ENCODE measurements around the gene CAMSAP3. TPM values are rescaled to one million over a fixed set of nuclear protein-coding genes. Genes with fewer than 3 reads are reported as not detected.

CAMSAP3 gene
- total and polyA plus RNA-seq, 10 of the 15 experiments (the other 5 are each of a cell fraction or from before 2014, with no cell fraction given), result 0.03 to 6.3 (median 0.72) TPM

DNA sequence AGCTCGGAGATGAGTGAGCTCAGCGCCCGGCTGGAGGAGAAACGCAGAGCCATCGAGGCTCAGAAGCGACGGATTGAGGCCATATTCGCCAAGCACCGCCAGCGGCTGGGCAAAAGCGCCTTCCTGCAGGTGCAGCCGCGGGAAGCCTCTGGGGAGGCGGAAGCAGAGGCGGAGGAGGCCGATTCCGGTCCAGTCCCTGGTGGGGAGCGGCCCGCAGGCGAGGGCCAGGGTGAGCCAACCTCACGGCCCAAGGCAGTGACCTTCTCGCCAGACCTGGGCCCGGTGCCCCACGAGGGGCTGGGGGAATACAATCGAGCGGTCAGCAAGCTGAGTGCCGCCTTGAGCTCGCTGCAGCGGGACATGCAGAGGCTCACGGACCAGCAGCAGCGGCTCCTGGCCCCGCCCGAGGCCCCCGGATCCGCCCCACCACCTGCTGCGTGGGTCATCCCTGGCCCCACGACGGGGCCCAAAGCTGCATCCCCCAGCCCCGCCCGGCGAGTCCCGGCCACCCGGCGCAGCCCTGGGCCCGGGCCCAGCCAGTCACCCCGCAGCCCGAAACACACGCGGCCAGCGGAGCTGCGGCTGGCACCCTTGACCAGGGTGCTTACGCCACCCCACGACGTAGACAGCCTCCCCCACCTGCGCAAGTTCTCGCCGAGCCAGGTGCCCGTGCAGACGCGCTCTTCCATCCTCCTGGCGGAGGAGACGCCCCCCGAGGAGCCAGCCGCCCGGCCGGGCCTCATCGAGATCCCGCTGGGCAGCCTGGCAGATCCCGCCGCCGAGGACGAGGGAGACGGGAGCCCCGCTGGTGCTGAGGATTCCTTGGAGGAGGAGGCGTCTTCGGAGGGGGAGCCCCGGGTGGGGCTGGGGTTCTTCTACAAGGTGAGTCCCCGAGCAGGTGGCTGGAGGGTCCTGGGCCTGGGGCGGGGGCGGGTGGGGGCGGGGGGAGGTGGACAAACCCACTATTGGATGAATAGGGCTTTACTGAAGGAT is 16.9 kb downstream of the CAMSAP3 start:
- CTCF ChIA-PET, result no interaction called here
- POLR2A ChIA-PET, result no interaction called here

DNA sequence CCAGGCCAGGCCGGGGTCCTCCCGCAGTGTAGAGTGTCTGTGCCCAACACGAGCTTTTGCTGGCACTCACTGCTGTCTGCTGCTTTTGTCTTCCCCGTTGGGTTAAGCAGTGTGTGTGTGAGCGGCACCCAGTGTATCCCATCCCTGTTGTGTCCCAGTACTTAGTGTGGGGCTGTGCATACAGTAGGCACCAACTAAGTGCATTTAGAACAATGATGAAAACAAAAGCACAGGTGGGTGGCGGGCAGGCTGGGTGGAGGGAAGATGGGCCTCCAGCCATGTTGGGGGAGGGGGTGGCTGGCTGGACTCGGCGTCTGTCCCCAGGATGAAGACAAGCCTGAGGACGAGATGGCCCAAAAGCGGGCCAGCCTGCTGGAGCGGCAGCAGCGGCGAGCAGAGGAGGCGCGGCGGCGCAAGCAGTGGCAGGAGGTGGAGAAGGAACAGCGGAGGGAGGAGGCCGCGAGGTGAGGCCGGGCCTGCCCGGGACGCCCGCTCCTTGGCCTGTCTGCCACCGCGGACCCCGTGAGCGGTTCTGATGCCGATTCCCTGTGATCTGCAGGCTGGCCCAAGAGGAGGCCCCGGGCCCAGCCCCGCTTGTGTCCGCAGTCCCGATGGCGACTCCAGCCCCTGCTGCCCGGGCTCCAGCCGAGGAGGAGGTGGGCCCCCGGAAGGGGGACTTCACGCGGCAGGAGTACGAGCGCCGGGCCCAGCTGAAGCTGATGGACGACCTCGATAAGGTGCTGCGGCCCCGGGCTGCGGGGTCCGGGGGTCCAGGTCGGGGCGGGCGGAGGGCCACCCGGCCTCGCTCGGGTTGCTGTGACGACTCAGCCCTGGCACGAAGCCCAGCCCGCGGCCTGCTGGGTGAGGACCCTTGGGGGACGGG is 19.4 kb downstream of the CAMSAP3 start:
- RAD21 ChIA-PET (ENCODE audit: unreplicated experiment), result no interaction called here
- ATAC-seq, result no peak
- Histone ChIP-seq H4K20me1 (ENCODE audit: control insufficient read depth, insufficient read depth) (no peaks in the 10 kb centered on the region), H3K9me3 (replicated peaks; ENCODE audit: control insufficient read depth, insufficient read depth, low read length) (no peaks in the 10 kb centered on the region), H3K27ac (ENCODE audit: control insufficient read depth, insufficient read depth) (no peak overlapping the region), H3K4me3 (no peak overlapping the region), H3K9ac (ENCODE audit: control insufficient read depth, insufficient read depth, low read length) (no peak overlapping the region), H3K27me3 (replicated peaks in 1 of 2; ENCODE audit: control insufficient read depth in 2 of 2, insufficient read depth in 2 of 2, low read length in 1 of 2) (no peaks in the 10 kb centered on the region), H3K36me3 (ENCODE audit: control insufficient read depth in 2 of 2, insufficient read depth in 2 of 2, low read length in 1 of 2) (peaks cover 0 to 4% of the 10 kb centered on the region in 2 experiments; a peak in 3 of 4 replicates), H3K79me2 (ENCODE audit: control insufficient read depth, insufficient read depth, low read length) (no peaks in the 10 kb centered on the region), H3K4me2 (ENCODE audit: control insufficient read depth, insufficient read depth) (no peak overlapping the region), H2AFZ (ENCODE audit: control insufficient read depth, low read depth, low read length) (no peak overlapping the region), H3K4me1 (ENCODE audit: control insufficient read depth, insufficient read depth, low read length) (no peaks in the 10 kb centered on the region)
- in situ Hi-C loops (cut with MboI), result no loop called here
- BruUV-seq (replicated peaks), result no TSS peak
- FAIRE-seq, result no peak
- POLR2A ChIA-PET, result no interaction called here
- WGBS (ENCODE audit: insufficient coverage, insufficient replicate concordance, low lambda C conversion rate, missing lambda C conversion rate), result 91% methylated on average over 37 of the region's 59 CpGs
- CTCF ChIA-PET, result no interaction called here
- SMC1A ChIA-PET (ENCODE audit: uncharacterized antibody, unreplicated experiment), result no interaction called here
- intact Hi-C loops (cut with micrococcal nuclease; ENCODE audit: unreplicated experiment), result no loop called here
- no peak for DNase-seq (ENCODE audit: low read depth, low spot score)
- TF ChIP-seq, protein P1, sequence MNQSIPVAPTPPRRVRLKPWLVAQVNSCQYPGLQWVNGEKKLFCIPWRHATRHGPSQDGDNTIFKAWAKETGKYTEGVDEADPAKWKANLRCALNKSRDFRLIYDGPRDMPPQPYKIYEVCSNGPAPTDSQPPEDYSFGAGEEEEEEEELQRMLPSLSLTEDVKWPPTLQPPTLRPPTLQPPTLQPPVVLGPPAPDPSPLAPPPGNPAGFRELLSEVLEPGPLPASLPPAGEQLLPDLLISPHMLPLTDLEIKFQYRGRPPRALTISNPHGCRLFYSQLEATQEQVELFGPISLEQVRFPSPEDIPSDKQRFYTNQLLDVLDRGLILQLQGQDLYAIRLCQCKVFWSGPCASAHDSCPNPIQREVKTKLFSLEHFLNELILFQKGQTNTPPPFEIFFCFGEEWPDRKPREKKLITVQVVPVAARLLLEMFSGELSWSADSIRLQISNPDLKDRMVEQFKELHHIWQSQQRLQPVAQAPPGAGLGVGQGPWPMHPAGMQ (IDR thresholded peaks at IDR 0.05; ENCODE audit: borderline replicate concordance), result no peak
- TF ChIP-seq, protein P2, sequence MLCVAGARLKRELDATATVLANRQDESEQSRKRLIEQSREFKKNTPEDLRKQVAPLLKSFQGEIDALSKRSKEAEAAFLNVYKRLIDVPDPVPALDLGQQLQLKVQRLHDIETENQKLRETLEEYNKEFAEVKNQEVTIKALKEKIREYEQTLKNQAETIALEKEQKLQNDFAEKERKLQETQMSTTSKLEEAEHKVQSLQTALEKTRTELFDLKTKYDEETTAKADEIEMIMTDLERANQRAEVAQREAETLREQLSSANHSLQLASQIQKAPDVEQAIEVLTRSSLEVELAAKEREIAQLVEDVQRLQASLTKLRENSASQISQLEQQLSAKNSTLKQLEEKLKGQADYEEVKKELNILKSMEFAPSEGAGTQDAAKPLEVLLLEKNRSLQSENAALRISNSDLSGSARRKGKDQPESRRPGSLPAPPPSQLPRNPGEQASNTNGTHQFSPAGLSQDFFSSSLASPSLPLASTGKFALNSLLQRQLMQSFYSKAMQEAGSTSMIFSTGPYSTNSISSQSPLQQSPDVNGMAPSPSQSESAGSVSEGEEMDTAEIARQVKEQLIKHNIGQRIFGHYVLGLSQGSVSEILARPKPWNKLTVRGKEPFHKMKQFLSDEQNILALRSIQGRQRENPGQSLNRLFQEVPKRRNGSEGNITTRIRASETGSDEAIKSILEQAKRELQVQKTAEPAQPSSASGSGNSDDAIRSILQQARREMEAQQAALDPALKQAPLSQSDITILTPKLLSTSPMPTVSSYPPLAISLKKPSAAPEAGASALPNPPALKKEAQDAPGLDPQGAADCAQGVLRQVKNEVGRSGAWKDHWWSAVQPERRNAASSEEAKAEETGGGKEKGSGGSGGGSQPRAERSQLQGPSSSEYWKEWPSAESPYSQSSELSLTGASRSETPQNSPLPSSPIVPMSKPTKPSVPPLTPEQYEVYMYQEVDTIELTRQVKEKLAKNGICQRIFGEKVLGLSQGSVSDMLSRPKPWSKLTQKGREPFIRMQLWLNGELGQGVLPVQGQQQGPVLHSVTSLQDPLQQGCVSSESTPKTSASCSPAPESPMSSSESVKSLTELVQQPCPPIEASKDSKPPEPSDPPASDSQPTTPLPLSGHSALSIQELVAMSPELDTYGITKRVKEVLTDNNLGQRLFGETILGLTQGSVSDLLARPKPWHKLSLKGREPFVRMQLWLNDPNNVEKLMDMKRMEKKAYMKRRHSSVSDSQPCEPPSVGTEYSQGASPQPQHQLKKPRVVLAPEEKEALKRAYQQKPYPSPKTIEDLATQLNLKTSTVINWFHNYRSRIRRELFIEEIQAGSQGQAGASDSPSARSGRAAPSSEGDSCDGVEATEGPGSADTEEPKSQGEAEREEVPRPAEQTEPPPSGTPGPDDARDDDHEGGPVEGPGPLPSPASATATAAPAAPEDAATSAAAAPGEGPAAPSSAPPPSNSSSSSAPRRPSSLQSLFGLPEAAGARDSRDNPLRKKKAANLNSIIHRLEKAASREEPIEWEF (IDR thresholded peaks at IDR 0.05; ENCODE audit: insufficient replicate concordance, low read depth, low read length), result no peak
- TF ChIP-seq FOXM1 (IDR thresholded peaks at IDR 0.05; ENCODE audit: low read depth, low read length), result no peak
- TF ChIP-seq MYC (IDR thresholded peaks at IDR 0.05; ENCODE audit: insufficient read depth, insufficient read length, insufficient replicate concordance, low read length, severe bottlenecking), result no peak
- no peak for TF ChIP-seq WRNIP1 (IDR thresholded peaks at IDR 0.05; ENCODE audit: borderline replicate concordance, low read depth, low read length)

More for the DNA sequence above, 16.9 kb downstream of the CAMSAP3 start:
- in situ Hi-C loops (cut with MboI) (no loop called here), intact Hi-C loops (cut with micrococcal nuclease; ENCODE audit: unreplicated experiment) (no loop called here)
- no peaks in the 10 kb centered on the region for H3K79me2 ChIP-seq (ENCODE audit: control insufficient read depth, insufficient read depth, low read length)
- no peak overlapping the region for H3K9ac ChIP-seq (ENCODE audit: control insufficient read depth, insufficient read depth, low read length)
- H3K4me3 ChIP-seq, result no peak overlapping the region
- no peaks in the 10 kb centered on the region for H3K36me3 ChIP-seq (ENCODE audit: control insufficient read depth in 2 of 2, insufficient read depth in 2 of 2, low read length in 1 of 2)
- H3K27me3 ChIP-seq (replicated peaks in 1 of 2; ENCODE audit: control insufficient read depth in 2 of 2, insufficient read depth in 2 of 2, low read length in 1 of 2), result no peaks in the 10 kb centered on the region
- no peaks in the 10 kb centered on the region for H4K20me1 ChIP-seq (ENCODE audit: control insufficient read depth, insufficient read depth)
- no peak for FAIRE-seq
- 68% methylated on average over 59 of the region's 81 CpGs for WGBS (ENCODE audit: insufficient coverage, insufficient replicate concordance, low lambda C conversion rate, missing lambda C conversion rate)
- H3K9me3 ChIP-seq (replicated peaks; ENCODE audit: control insufficient read depth, insufficient read depth, low read length), result no peaks in the 10 kb centered on the region
- H3K4me2 ChIP-seq (ENCODE audit: control insufficient read depth, insufficient read depth), result no peak overlapping the region
- SMC1A ChIA-PET (ENCODE audit: uncharacterized antibody, unreplicated experiment), result no interaction called here
- no peak for DNase-seq (ENCODE audit: low read depth, low spot score)
- H3K27ac ChIP-seq (ENCODE audit: control insufficient read depth, insufficient read depth), result no peak overlapping the region
- BruUV-seq (replicated peaks), result no TSS peak
- RAD21 ChIA-PET (ENCODE audit: unreplicated experiment), result no interaction called here
- H2AFZ ChIP-seq (ENCODE audit: control insufficient read depth, low read depth, low read length), result no peak overlapping the region
- no peaks in the 10 kb centered on the region for H3K4me1 ChIP-seq (ENCODE audit: control insufficient read depth, insufficient read depth, low read length)
- no peak for TF ChIP-seq YBX1 (IDR thresholded peaks at IDR 0.05)
- ATAC-seq, result no peak
